SK-N-SH treated with all-trans-retinoic acid at 6 μM for 48 hours (cell line): ENCODE results near the gene KCTD17.
A peak's percentile ranks its signal among the peaks of the same experiment; 100 is the strongest.

Experiments used
- ATAC-seq: fragments of 200-7000 bp; cut with Tn5 transposase; 3 replicates; pipeline ENCODE4 v1.9.1; 2020; ENCODE audit warnings: mild to moderate bottlenecking, moderate library complexity
- ARNTL ChIP-seq: fragments of 450-650 bp; formaldehyde crosslinking; IDR thresholded peaks from 2 replicates; pipeline ENCODE4 v1.5.0; 2020; ENCODE audit warnings: low read depth, mild to moderate bottlenecking, moderate library complexity, borderline replicate concordance
- BACH2 ChIP-seq: fragments of 250-450 bp; sonication (Bioruptor Pico); IDR thresholded peaks from 2 replicates; pipeline ENCODE4 v1.9.0; 2021; ENCODE audit warnings: mild to moderate bottlenecking, borderline replicate concordance
- CSDC2 ChIP-seq: fragments of 250-450 bp; sonication (Bioruptor Pico); IDR thresholded peaks from 2 replicates; pipeline ENCODE4 v1.5.0; 2020; ENCODE audit warnings: mild to moderate bottlenecking, moderate library complexity
- ESRRG ChIP-seq: fragments of 250-450 bp; sonication (Bioruptor Pico); IDR thresholded peaks from 2 replicates; pipeline ENCODE4 v1.6.1; 2021; ENCODE audit warnings: mild to moderate bottlenecking
- GLIS3 ChIP-seq: fragments of 250-450 bp; sonication (Bioruptor Pico); IDR thresholded peaks from 2 replicates; pipeline ENCODE4 v1.5.0; 2020; ENCODE audit warnings: mild to moderate bottlenecking, moderate library complexity
- ISL1 ChIP-seq: fragments of 250-450 bp; sonication (Bioruptor Pico); IDR thresholded peaks from 2 replicates; pipeline ENCODE4 v2.1.2; 2022; ENCODE audit warnings: mild to moderate bottlenecking, moderate library complexity
- PPARA ChIP-seq: fragments of 250-450 bp; sonication (Bioruptor Pico); IDR thresholded peaks from 2 replicates; pipeline ENCODE4 v1.5.0; 2020; ENCODE audit warnings: mild to moderate bottlenecking, borderline replicate concordance
- RARB ChIP-seq: fragments of 250-450 bp; sonication (Bioruptor Pico); IDR thresholded peaks from 2 replicates; pipeline ENCODE4 v1.8.0; 2021; ENCODE audit warnings: mild to moderate bottlenecking, moderate library complexity
- SNAI2 ChIP-seq: fragments of 250-450 bp; sonication (Bioruptor Pico); IDR thresholded peaks from 2 replicates; pipeline ENCODE4 v1.5.0; 2020; ENCODE audit warnings: mild to moderate bottlenecking, moderate library complexity
- TOX ChIP-seq: fragments of 250-450 bp; sonication (Bioruptor Pico); IDR thresholded peaks from 2 replicates; pipeline ENCODE4 v1.8.0; 2021; ENCODE audit warnings: mild to moderate bottlenecking, moderate library complexity, borderline replicate concordance
- ZC3H10 ChIP-seq: fragments of 250-450 bp; sonication (Bioruptor Pico); IDR thresholded peaks from 2 replicates; pipeline ENCODE4 v1.5.1; 2021; ENCODE audit warnings: mild to moderate bottlenecking, moderate library complexity
- ZFP3 ChIP-seq: fragments of 250-450 bp; sonication (Bioruptor Pico); IDR thresholded peaks from 2 replicates; pipeline ENCODE4 v1.5.0; 2020; ENCODE audit warnings: mild to moderate bottlenecking, moderate library complexity
- ZFP30 ChIP-seq: fragments of 450-650 bp; formaldehyde crosslinking; IDR thresholded peaks from 2 replicates; pipeline ENCODE4 v1.5.0; 2022; ENCODE audit warnings: mild to moderate bottlenecking, moderate library complexity
- ZNF565 ChIP-seq: fragments of 450-650 bp; formaldehyde crosslinking; conservative IDR thresholded peaks from 2 replicates; pipeline ENCODE4 v1.5.0; 2020; ENCODE audit warnings: low read depth, mild to moderate bottlenecking, moderate library complexity
- ZNF70 ChIP-seq: fragments of 450-650 bp; formaldehyde crosslinking; IDR thresholded peaks from 2 replicates; pipeline ENCODE4 v1.5.0; 2020; ENCODE audit warnings: mild to moderate bottlenecking, moderate library complexity
- TF ChIP-seq, protein P1 (sequence below): fragments of 250-450 bp; sonication (Bioruptor Pico); IDR thresholded peaks from 2 replicates; pipeline ENCODE4 v1.8.0; 2021; ENCODE audit warnings: low read depth, mild to moderate bottlenecking, moderate library complexity, borderline replicate concordance
- TF ChIP-seq, protein P2 (sequence below): fragments of 250-450 bp; sonication (Bioruptor Pico); IDR thresholded peaks from 2 replicates; pipeline ENCODE4 v1.8.0; 2020; ENCODE audit warnings: mild to moderate bottlenecking, moderate library complexity, borderline replicate concordance
- TF ChIP-seq, protein P3 (sequence below): fragments of 250-450 bp; sonication (Bioruptor Pico); IDR thresholded peaks from 2 replicates; pipeline ENCODE4 v1.5.1; 2020; ENCODE audit warnings: low read depth, mild to moderate bottlenecking, moderate library complexity
- TF ChIP-seq, protein P4 (sequence below): fragments of 250-450 bp; sonication (Bioruptor Pico); IDR thresholded peaks from 2 replicates; pipeline ENCODE4 v1.5.1; 2021; ENCODE audit warnings: mild to moderate bottlenecking, moderate library complexity
- TF ChIP-seq, protein P5 (sequence below): fragments of 250-450 bp; sonication (Bioruptor Pico); IDR thresholded peaks from 2 replicates; pipeline ENCODE4 v1.5.0; 2020; ENCODE audit warnings: mild to moderate bottlenecking, moderate library complexity

The KCTD17 gene

DNA sequence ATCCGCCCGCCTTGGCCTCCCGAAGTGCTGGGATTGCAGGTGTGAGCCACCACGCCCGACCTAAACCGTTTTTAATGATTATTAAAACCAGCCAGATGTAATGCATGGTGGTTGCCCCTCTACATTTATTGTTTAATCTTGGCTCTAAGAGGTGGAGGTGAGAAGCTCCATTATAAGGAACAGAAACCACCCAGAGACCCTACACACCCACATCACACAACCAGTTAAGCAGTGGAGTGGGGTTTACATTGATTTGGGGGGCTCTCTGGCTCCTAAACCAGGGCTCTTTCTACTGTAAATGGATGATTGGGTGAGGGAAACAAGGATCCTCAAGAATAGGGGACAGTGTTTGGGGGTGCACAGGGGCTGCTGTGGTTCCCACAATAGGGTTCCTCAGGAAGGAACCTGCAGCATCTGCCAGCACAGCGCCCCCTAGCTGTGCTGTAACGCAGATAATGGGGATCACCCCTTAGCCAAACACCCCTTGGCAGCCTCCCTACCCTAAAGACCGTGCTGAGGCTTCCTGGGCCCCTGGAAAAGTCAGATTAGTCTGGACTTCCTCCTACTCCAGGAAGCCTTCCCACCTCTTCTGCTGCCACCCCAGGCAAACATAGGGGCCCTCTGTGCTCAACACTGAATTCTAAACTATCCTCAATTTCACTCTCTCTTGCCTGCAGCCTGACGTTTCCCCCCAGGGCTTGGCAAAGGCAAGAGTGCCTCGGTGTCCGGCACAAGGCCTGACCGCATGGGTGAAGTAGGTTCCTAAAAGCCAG lies 29.6 kb upstream of the KCTD17 start:
- ATAC-seq, result peak; percentile 24; the same call in 1 of the 3 replicates
- TF ChIP-seq, protein P1, sequence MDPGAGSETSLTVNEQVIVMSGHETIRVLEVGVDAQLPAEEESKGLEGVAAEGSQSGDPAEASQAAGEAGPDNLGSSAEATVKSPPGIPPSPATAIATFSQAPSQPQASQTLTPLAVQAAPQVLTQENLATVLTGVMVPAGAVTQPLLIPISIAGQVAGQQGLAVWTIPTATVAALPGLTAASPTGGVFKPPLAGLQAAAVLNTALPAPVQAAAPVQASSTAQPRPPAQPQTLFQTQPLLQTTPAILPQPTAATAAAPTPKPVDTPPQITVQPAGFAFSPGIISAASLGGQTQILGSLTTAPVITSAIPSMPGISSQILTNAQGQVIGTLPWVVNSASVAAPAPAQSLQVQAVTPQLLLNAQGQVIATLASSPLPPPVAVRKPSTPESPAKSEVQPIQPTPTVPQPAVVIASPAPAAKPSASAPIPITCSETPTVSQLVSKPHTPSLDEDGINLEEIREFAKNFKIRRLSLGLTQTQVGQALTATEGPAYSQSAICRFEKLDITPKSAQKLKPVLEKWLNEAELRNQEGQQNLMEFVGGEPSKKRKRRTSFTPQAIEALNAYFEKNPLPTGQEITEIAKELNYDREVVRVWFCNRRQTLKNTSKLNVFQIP, result no peak
- no peak for TF ChIP-seq ISL1
- TF ChIP-seq CSDC2 (CRISPR knock-in tag), result no peak
- no peak for TF ChIP-seq TOX (CRISPR knock-in tag)
- no peak for TF ChIP-seq PPARA (CRISPR knock-in tag)
- TF ChIP-seq, protein P2, sequence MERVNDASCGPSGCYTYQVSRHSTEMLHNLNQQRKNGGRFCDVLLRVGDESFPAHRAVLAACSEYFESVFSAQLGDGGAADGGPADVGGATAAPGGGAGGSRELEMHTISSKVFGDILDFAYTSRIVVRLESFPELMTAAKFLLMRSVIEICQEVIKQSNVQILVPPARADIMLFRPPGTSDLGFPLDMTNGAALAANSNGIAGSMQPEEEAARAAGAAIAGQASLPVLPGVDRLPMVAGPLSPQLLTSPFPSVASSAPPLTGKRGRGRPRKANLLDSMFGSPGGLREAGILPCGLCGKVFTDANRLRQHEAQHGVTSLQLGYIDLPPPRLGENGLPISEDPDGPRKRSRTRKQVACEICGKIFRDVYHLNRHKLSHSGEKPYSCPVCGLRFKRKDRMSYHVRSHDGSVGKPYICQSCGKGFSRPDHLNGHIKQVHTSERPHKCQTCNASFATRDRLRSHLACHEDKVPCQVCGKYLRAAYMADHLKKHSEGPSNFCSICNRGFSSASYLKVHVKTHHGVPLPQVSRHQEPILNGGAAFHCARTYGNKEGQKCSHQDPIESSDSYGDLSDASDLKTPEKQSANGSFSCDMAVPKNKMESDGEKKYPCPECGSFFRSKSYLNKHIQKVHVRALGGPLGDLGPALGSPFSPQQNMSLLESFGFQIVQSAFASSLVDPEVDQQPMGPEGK, result no peak
- TF ChIP-seq ZC3H10 (CRISPR knock-in tag), result no peak
- TF ChIP-seq ESRRG (CRISPR knock-in tag), result no peak
- no peak for TF ChIP-seq BACH2 (CRISPR knock-in tag)
- TF ChIP-seq, protein P3, sequence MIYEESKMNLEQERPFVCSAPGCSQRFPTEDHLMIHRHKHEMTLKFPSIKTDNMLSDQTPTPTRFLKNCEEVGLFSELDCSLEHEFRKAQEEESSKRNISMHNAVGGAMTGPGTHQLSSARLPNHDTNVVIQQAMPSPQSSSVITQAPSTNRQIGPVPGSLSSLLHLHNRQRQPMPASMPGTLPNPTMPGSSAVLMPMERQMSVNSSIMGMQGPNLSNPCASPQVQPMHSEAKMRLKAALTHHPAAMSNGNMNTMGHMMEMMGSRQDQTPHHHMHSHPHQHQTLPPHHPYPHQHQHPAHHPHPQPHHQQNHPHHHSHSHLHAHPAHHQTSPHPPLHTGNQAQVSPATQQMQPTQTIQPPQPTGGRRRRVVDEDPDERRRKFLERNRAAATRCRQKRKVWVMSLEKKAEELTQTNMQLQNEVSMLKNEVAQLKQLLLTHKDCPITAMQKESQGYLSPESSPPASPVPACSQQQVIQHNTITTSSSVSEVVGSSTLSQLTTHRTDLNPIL, result no peak
- TF ChIP-seq, protein P4, sequence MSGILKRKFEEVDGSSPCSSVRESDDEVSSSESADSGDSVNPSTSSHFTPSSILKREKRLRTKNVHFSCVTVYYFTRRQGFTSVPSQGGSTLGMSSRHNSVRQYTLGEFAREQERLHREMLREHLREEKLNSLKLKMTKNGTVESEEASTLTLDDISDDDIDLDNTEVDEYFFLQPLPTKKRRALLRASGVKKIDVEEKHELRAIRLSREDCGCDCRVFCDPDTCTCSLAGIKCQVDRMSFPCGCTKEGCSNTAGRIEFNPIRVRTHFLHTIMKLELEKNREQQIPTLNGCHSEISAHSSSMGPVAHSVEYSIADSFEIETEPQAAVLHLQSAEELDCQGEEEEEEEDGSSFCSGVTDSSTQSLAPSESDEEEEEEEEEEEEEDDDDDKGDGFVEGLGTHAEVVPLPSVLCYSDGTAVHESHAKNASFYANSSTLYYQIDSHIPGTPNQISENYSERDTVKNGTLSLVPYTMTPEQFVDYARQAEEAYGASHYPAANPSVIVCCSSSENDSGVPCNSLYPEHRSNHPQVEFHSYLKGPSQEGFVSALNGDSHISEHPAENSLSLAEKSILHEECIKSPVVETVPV (CRISPR knock-in tag), result no peak
- TF ChIP-seq ZNF565 (CRISPR knock-in tag), result no peak
- TF ChIP-seq, protein P5, sequence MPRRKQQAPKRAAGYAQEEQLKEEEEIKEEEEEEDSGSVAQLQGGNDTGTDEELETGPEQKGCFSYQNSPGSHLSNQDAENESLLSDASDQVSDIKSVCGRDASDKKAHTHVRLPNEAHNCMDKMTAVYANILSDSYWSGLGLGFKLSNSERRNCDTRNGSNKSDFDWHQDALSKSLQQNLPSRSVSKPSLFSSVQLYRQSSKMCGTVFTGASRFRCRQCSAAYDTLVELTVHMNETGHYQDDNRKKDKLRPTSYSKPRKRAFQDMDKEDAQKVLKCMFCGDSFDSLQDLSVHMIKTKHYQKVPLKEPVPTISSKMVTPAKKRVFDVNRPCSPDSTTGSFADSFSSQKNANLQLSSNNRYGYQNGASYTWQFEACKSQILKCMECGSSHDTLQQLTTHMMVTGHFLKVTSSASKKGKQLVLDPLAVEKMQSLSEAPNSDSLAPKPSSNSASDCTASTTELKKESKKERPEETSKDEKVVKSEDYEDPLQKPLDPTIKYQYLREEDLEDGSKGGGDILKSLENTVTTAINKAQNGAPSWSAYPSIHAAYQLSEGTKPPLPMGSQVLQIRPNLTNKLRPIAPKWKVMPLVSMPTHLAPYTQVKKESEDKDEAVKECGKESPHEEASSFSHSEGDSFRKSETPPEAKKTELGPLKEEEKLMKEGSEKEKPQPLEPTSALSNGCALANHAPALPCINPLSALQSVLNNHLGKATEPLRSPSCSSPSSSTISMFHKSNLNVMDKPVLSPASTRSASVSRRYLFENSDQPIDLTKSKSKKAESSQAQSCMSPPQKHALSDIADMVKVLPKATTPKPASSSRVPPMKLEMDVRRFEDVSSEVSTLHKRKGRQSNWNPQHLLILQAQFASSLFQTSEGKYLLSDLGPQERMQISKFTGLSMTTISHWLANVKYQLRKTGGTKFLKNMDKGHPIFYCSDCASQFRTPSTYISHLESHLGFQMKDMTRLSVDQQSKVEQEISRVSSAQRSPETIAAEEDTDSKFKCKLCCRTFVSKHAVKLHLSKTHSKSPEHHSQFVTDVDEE (CRISPR knock-in tag), result no peak
- no peak for TF ChIP-seq ARNTL (CRISPR knock-in tag)
- no peak for TF ChIP-seq ZFP30 (CRISPR knock-in tag)

DNA sequence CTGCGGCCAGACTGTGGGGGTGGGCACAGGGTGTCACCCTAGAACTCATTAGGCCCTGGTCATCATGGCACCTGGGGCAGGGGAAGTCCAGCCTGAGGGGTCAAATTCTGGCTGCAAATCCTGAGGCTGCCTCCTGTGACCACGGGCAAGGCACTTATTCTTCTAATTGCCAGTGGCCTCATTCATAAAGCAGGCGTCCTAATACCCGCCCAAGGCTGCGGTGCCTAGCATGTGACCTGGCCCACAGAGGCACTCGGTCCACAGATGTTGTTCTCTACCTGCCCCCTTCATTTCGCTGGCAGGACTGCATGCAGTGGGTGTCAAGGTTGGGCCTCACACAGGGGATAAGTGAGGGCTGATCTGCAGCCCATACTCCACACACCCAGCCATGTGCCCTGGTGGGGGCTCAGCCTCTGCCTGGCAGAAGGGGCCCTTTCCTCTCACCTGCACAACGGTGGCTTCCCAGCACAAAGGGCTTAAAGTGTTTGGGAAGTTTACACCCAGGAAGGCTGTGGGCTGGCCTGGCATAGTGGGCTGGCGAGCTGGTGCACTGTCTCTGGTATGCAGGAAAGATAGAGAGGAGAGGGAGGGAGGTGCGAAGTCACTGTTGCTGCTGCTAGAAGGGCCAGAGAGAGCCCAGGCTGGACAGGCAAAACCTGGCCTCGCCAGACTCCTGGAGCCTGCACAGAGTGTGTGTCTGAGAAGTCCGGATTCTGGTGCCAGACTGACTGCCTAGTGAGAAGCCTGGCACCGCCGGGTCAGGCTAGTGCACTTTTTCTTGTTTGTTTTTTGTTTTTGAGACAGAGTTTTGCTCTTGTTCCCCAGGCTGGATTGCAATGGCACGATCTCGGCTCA lies 28.8 kb upstream of the KCTD17 start:
- no peak for ATAC-seq
- no peak for TF ChIP-seq ZFP3 (CRISPR knock-in tag)
- TF ChIP-seq ESRRG (CRISPR knock-in tag), result no peak
- no peak for TF ChIP-seq ZNF70 (CRISPR knock-in tag)
- no peak for TF ChIP-seq ISL1
- TF ChIP-seq GLIS3 (CRISPR knock-in tag), result no peak
- no peak for TF ChIP-seq ZNF565 (CRISPR knock-in tag)
- no peak for TF ChIP-seq CSDC2 (CRISPR knock-in tag)
- no peak for TF ChIP-seq ZFP30 (CRISPR knock-in tag)
- no peak for TF ChIP-seq RARB
- no peak for TF ChIP-seq SNAI2 (CRISPR knock-in tag)
- TF ChIP-seq, protein P4 (CRISPR knock-in tag), result no peak
- TF ChIP-seq, protein P2, result no peak
- TF ChIP-seq, protein P1, result no peak
